ENCODE data around the gene KRT27.
A peak's percentile ranks its signal among the peaks of the same experiment; 100 is the strongest.

KRT27 gene

GRCh38 chr17:40810494-40810893 is 28.1 kb upstream of the KRT27 start:
- no peak for DNase-seq

DNA sequence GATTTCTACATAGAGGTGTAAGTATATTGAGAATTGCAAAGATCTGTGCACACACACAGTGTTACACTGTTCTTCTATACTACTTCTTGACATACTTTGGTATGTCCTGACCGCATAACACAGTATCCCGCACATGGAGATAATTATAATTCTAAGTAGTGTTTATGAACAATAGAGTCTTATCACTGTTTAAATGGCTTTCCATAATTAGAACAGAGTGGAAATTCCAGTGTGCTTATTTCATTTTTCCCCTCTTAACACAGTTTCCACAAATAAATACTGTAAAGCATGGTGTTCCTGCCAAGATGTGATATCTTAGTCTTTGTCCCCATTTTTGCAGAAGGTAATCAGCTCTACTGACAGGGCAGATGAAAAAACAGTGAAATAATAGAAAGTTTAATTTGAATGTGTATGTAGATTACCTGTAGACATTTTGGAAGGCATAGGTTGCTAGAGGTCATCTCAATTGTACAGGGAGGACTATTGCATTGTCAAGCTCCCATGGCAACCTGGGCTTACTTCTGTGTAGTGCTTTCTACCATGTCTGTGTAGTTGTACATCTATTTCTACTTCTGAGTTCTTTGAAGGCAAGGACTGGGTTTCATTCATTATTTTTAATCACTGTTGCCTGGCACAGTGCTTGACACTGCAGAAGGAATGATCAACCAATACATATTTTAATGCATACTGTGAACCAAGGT is 27.5 kb upstream of the KRT27 start:
- DNase-seq = no peak

DNA sequence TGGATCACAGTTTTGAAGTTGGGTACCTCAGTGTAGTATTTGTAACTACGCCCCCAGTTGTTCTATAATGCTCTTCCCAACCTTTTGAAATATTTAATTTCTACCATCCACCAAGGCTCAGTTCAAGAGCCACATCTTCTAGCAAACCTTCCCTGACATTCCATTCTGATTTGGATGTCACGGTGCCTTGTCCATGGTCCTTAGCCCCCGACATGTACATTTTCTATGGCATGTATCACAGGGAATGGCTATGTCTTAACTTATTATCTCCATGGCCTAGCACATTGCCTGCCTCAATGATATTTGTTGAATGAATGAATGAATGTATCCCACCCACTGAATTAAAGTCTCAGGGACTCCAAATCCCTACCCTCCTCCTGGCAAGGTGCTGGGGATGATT is 23.8 kb upstream of the KRT27 start:
- no peak for DNase-seq

GRCh38 chr17:40803617-40804082 is 21.3 kb upstream of the KRT27 start:
- peak in 28 of 56 donors; percentile 2 to 51 (median 12) for DNase-seq

- DNase-seq = no peak
These were observed 18.8 kb upstream of the KRT27 start for GRCh38 chr17:40801157-40801556.

DNA sequence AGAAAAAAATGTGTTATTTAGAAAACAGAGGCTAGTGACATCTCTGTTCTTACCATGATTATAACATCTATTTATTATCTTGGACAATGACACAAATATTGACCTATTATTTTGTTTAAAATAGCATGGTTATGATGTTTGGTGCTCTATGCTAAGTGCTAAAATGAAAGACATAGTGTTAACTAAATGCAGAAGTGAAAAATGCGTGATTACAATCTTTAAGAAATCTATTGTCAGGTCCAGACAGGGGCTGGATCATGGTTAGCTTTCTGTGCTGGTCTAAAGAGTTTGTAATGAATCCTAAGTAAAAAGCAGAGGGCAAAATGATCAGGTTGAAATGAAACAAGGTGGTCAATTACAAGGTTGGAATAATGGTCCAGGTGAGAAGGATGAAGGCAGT is 18.0 kb upstream of the KRT27 start:
- no peak for DNase-seq

DNA sequence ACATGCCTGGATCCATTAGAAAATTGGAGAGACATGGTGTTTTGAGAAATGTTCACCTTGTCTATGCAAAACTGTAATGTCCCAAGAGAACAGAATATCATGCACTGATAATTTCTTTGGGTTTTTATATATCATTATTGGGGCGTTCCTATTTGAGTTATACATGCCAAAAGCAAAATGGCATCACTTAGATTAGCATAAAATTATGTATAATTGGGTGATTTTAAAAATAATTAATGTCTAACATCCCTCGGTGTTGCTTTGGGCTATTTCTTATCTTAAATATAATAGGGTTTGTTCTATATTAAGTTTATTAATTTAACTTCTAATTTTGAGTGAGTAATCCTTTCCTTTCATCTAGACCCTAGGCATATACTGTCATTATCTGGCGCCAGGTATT is 17.5 kb upstream of the KRT27 start, which contains the start of gene KRT28:
Gene KRT28 (minus strand): TSS at position 101 of the 400 bp plus-strand sequence. CDS start 66 bp downstream, at position 35.
- DNase-seq = no peak

GRCh38 chr17:40796846-40797245 is 14.5 kb upstream of the KRT27 start:
- DNase-seq = no peak

GRCh38 chr17:40795019-40795667 is 12.8 kb upstream of the KRT27 start:
- no peak for DNase-seq

GRCh38 chr17:40794466-40794865 is 12.1 kb upstream of the KRT27 start:
- no peak for DNase-seq

DNA sequence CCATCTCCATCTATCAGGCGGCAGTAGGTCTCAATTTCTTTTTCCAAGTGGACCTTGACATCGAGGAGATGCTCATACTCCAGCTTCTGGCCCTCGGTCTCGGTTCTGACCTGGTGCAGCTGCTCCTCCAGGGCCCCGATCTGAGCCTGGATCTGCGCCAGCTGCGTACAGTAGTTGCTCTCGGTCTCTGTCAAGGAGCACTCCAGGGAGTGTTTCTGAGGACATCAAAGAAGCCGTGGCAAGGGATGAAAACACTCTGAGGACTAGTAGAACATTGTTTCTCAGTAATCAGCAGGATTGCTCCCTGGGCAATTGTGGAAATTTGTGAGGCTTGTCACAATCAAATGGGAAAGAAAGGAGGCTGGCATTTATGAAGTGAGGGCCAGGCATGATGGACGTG is 11.5 kb upstream of the KRT27 start:
- no peak for DNase-seq

GRCh38 chr17:40791787-40792436 is 9.6 kb upstream of the KRT27 start:
- DNase-seq = no peak

DNA sequence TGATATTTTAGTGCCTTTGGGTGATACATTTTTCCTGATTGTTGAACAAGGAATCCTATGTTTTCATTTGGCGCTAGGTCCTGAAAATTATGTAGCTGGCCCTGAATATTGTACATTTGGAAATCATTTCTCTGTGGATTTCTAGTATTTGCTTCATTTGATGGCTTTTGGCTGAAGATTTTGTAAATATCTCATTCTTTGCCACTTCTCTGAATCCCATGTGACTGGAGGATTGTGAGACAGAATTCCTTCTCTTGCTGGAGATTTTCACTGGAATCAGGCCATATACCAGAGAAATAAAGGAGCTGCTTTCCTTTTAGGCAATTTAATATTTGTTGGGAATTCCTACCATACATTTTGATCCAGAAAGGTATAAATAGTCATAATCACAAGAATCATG is 8.8 kb upstream of the KRT27 start:
- no peak for DNase-seq

- peak in 1 of 56 donors; percentile 14 for DNase-seq
These were observed 3.0 kb downstream of the KRT27 start for GRCh38 chr17:40779181-40779909.

DNA sequence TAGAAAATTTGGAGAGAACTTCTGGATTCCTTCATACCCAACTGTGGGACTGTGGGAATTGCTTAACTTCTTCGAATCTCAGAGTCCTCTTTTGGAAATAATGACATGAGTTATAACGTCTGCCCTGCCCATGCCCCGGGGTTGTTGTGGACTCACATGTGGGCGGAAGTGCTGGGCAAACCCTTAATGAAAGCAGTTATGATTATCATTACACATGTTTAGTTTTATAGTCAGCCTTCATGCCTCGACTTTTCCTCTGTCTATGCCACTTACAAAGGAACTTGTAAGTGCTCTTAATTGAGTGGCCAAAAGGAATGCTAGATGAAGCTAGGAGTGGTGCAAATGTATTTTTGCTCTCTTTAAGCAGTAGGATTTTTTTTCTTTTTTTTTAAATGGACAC is 3.9 kb downstream of the KRT27 start:
- DNase-seq = no peak

DNA sequence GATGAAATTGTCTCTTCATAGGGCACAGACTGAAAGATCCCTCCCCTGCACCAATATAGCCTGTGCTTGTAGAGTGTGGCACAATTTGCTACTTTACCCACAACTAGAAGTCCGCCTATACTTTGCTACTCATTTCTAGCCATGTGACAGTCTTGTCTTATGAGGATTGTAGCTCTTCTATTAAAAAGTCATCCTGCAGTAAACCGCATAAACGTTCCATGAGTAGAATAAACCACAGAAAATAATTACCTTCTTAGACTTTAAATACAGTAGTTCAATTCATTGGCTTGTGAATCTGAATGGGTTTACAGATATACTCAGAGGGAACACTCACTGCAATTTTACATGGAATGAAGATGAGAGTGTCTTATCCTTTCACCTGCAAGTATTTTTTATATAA is 4.4 kb downstream of the KRT27 start:
- DNase-seq = no peak

- DNase-seq = no peak
These were observed 4.9 kb downstream of the KRT27 start for GRCh38 chr17:40777459-40777858.

- no peak for DNase-seq
These were observed 6.4 kb downstream of the KRT27 start for GRCh38 chr17:40775945-40776344.

DNA sequence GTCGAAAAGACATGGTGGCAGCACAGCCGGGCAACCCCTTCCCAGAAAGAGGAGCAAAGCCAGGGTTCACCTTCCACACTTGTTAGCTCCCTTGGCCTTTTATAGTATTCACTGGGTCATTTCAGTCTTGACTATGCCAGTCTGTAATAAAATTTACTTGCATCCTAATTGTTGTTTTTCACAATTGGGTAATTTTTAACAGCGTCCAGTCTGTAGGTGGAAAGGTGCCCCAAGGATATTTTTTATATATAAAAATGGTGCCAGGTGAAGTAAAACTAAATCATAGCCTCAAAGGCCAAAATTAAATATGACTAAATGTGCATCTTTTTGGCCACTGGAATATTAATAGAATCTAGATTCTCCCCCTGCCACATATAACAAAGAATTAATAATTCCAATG is 10.2 kb downstream of the KRT27 start, which contains the start of gene KRT26:
Gene KRT26 (minus strand): TSS at position 101 of the 400 bp plus-strand sequence. CDS start 88 bp downstream, at position 13.
- DNase-seq = no peak

GRCh38 chr17:40765657-40766056 is 16.7 kb downstream of the KRT27 start:
- DNase-seq = no peak

- DNase-seq = no peak
These were observed 18.6 kb downstream of the KRT27 start for GRCh38 chr17:40763752-40764151.

Data from nucleus accumbens (tissue), 56 donors.